NCI-H1436 treated with DMSO at 0.1 percent for 48 hours (cell line): ENCODE measurements around the gene ZNF618.

Experiments used
- DNase-seq: peaks from one replicate; lab custom pipeline; 2025; lab: John Stamatoyannopoulos, UW

The ZNF618 gene

GRCh38 chr9:113911850-113912557, 35.9 kb downstream of the ZNF618 start:
- no peak for DNase-seq

GRCh38 chr9:113912816-113913215, 36.7 kb downstream of the ZNF618 start:
- DNase-seq = no peak

- no peak for DNase-seq
Observed at GRCh38 chr9:113913426-113914195, 37.5 kb downstream of the ZNF618 start.

GRCh38 chr9:113914517-113914916, 38.4 kb downstream of the ZNF618 start:
- DNase-seq = no peak

GRCh38 chr9:113915817-113916434, 39.8 kb downstream of the ZNF618 start:
- DNase-seq = no peak

- no peak for DNase-seq
Observed at GRCh38 chr9:113916931-113917330, 40.8 kb downstream of the ZNF618 start.

GRCh38 chr9:113918697-113919350, 42.7 kb downstream of the ZNF618 start:
- no peak for DNase-seq

- no peak for DNase-seq
Observed at GRCh38 chr9:113919382-113919781, 43.3 kb downstream of the ZNF618 start.

GRCh38 chr9:113919871-113920270, 43.8 kb downstream of the ZNF618 start:
- DNase-seq = no peak

GRCh38 chr9:113920872-113921271, 44.8 kb downstream of the ZNF618 start:
- no peak for DNase-seq

GRCh38 chr9:113921396-113921925, 45.4 kb downstream of the ZNF618 start:
- DNase-seq = no peak

- DNase-seq = no peak
Observed at GRCh38 chr9:113922160-113922559, 46.1 kb downstream of the ZNF618 start.

GRCh38 chr9:113926211-113926610, 50.1 kb downstream of the ZNF618 start:
- no peak for DNase-seq

- DNase-seq = no peak
Observed at GRCh38 chr9:113927277-113927676, 51.2 kb downstream of the ZNF618 start.

- no peak for DNase-seq
Observed at GRCh38 chr9:113928269-113928668, 52.2 kb downstream of the ZNF618 start.

GRCh38 chr9:113929634-113930389, 53.7 kb downstream of the ZNF618 start:
- no peak for DNase-seq

GRCh38 chr9:113930390-113930783, 54.3 kb downstream of the ZNF618 start:
- no peak for DNase-seq

GRCh38 chr9:113931140-113931539, 55.0 kb downstream of the ZNF618 start:
- DNase-seq = no peak

- no peak for DNase-seq
Observed at GRCh38 chr9:113931777-113932176, 55.7 kb downstream of the ZNF618 start.

- DNase-seq = no peak
Observed at GRCh38 chr9:113932906-113933584, 56.9 kb downstream of the ZNF618 start.

GRCh38 chr9:113933671-113934070, 57.6 kb downstream of the ZNF618 start:
- DNase-seq = no peak
